Measurements from ENCODE around the gene RHBDD1.

GRCh38 chr2:226953206-226953605 lies 117.4 kb downstream of the RHBDD1 start:
- TF ChIP-seq, protein P1, sequence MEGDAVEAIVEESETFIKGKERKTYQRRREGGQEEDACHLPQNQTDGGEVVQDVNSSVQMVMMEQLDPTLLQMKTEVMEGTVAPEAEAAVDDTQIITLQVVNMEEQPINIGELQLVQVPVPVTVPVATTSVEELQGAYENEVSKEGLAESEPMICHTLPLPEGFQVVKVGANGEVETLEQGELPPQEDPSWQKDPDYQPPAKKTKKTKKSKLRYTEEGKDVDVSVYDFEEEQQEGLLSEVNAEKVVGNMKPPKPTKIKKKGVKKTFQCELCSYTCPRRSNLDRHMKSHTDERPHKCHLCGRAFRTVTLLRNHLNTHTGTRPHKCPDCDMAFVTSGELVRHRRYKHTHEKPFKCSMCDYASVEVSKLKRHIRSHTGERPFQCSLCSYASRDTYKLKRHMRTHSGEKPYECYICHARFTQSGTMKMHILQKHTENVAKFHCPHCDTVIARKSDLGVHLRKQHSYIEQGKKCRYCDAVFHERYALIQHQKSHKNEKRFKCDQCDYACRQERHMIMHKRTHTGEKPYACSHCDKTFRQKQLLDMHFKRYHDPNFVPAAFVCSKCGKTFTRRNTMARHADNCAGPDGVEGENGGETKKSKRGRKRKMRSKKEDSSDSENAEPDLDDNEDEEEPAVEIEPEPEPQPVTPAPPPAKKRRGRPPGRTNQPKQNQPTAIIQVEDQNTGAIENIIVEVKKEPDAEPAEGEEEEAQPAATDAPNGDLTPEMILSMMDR (IDR thresholded peaks at IDR 0.05), result no peak
- no peak for TF ChIP-seq POLR2A (IDR thresholded peaks at IDR 0.05)
